PC-3 (cell line): ENCODE data around the gene MEF2C.

Experiments used
- EZH2 ChIP-seq: fragments of 300-600 bp; sonication (generic); IDR thresholded peaks from one replicate; pipeline ENCODE4 v1.6.1; 2017; ENCODE audit warnings: antibody characterized with exemption, mild to moderate bottlenecking, low read length; ENCODE audit not compliant: unreplicated experiment
- TF ChIP-seq, protein P1 (sequence below): fragments of 300-600 bp; sonication (generic); conservative IDR thresholded peaks from 2 replicates; pipeline ENCODE4 v1.5.1; 2017; ENCODE audit warnings: antibody characterized with exemption, low read depth, mild to moderate bottlenecking, low read length

DNA sequence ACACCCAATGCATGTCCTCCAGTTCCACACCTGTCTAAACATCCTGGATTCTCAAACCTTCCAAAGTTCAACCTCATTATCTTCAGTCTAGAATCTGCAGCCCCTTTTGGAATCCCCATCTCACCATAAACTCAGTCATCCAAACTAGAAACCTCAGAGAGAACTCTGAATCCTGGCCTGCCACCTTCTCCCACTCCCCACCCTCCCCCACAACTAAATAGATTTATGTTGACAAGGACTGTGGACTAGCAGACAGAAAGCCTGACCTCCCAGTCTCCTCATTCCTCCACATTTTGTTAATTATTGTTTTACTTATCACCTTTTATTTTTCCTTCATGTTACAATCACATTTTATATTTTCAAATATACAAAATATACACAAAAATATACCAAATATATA, 76.6 kb downstream of the MEF2C start:
- TF ChIP-seq, protein P1, sequence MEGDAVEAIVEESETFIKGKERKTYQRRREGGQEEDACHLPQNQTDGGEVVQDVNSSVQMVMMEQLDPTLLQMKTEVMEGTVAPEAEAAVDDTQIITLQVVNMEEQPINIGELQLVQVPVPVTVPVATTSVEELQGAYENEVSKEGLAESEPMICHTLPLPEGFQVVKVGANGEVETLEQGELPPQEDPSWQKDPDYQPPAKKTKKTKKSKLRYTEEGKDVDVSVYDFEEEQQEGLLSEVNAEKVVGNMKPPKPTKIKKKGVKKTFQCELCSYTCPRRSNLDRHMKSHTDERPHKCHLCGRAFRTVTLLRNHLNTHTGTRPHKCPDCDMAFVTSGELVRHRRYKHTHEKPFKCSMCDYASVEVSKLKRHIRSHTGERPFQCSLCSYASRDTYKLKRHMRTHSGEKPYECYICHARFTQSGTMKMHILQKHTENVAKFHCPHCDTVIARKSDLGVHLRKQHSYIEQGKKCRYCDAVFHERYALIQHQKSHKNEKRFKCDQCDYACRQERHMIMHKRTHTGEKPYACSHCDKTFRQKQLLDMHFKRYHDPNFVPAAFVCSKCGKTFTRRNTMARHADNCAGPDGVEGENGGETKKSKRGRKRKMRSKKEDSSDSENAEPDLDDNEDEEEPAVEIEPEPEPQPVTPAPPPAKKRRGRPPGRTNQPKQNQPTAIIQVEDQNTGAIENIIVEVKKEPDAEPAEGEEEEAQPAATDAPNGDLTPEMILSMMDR = no peak
- TF ChIP-seq EZH2 = no peak
